KOPT-K1 (cell line): Measurements from ENCODE around the gene MAMDC2.

ENCODE experiments used
- H3K27ac ChIP-seq: fragments of 200-600 bp; sonication (generic); 2 replicates; pipeline ENCODE4 v1.5.1; 2016; ENCODE audit warnings: antibody characterized with exemption, mild to moderate bottlenecking, low read depth, low read length; ENCODE audit not compliant: poor library complexity, severe bottlenecking
- H3K36me3 ChIP-seq: fragments of 200-600 bp; sonication (generic); 2 replicates; pipeline ENCODE4 v1.5.1; 2017; ENCODE audit warnings: antibody characterized with exemption, mild to moderate bottlenecking, low read length, moderate library complexity; ENCODE audit not compliant: insufficient read depth
- H3K9me3 ChIP-seq: fragments of 200-600 bp; sonication (generic); 2 replicates; pipeline ENCODE4 v1.5.1; 2017; ENCODE audit warnings: antibody characterized with exemption, low read length, mild to moderate bottlenecking; ENCODE audit not compliant: insufficient read depth, poor library complexity, severe bottlenecking

MAMDC2 gene

DNA sequence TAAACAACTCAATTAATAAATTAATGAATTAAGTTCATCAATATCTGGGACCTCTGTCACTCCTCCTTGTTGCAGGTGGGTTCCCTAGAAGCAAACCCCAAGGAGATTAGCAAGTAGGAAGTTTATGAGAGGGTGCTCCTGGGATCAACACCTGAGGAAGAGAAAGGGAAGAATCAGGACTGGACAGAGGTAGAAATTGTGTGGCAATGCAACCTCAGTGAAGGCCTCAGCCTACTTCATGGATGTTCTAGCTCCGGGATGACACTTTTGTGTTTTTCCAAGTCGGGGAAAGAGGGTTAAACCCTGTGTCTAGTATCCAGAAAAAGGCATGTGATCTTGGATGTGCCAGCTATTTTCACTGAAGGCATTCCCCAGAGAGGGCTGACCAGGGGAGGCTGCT, 23.2 kb downstream of the MAMDC2 start:
- Histone ChIP-seq H3K9me3 (no peaks in the 10 kb centered on the region), H3K36me3 (no peaks in the 10 kb centered on the region), H3K27ac (no peak overlapping the region)

DNA sequence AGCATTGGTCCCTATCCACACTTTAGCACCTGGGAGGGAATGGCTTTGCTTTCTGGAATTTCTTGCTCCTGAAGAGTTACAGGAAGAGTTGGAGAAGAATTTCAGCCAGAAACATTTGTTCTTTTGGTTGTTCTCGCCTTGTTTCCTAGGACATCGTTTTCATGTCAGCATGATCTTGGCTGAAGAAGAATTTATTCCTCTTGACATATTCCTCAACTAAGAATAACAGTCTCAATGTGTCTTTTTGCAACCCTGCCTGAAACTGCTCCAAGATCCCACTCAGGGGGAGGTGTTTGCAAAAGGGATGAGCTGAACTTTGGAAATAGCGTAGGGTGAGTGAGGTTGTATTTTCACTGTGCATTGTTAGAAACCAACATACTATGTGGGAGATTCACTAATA, 26.1 kb downstream of the MAMDC2 start:
- Histone ChIP-seq H3K36me3 (no peaks in the 10 kb centered on the region), H3K27ac (no peak overlapping the region), H3K9me3 (no peaks in the 10 kb centered on the region)

DNA sequence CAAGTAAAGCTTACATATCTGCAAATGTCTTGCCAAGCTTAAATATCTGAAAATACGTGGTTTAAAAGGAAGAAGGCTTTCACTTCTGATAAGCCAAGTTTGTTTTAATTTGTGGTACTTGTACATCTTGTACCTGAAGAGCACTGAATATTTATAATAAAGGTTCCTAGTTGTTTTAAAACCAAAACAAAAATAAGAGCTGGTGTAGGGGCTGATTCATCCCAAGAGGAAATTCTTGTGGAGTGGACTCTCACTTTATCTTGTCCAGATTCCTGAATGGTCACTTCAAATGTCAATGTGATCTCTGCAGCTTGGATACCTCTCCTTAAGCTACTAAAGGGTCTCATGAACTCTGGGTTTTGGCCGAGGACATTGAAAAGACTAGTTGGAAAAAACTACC, 29.5 kb downstream of the MAMDC2 start:
- Histone ChIP-seq H3K9me3 (no peaks in the 10 kb centered on the region), H3K27ac (no peak overlapping the region), H3K36me3 (no peaks in the 10 kb centered on the region)

DNA sequence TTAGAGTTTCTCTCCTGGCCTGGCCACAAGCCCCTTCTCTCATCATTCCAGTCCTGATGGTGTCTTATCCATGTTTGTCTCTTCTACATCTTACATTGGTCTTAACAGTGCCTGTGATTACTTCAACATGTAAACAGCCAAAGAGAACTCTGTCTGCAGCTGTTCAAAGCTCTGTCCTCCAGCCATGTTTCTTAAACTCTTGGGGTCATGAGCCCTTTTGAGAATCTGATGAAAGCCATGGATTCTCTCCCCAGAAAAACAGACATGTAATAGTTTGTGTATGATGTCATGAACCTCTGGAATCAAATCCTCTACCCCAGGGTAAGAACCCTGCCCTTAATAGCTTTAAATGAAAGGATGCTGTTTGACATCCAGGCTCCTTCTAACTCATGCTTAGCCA, 30.1 kb downstream of the MAMDC2 start:
- Histone ChIP-seq H3K36me3 (no peaks in the 10 kb centered on the region), H3K9me3 (no peaks in the 10 kb centered on the region), H3K27ac (no peak overlapping the region)

DNA sequence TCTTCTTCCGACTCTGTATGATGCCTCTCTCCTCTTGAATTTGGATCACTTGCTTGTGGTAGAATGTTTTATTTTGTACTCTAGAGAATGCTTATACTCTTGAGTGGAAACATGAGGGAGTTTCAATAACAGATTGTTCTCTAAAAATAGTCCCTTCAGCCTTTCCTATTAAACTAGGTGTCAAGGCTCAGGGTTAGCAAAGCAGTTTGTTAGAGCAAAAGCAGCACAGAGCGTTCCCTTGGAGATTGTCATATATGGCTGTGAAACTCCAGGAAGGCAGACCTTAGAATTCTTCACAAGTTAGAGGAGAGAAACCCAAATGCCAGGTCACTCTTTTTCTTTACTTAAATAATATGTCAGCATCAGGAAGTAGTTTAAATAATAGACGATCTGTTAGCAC, 33.0 kb downstream of the MAMDC2 start:
- H3K9me3 ChIP-seq: no peaks in the 10 kb centered on the region
- no peaks in the 10 kb centered on the region for H3K36me3 ChIP-seq
- H3K27ac ChIP-seq: no peak overlapping the region

DNA sequence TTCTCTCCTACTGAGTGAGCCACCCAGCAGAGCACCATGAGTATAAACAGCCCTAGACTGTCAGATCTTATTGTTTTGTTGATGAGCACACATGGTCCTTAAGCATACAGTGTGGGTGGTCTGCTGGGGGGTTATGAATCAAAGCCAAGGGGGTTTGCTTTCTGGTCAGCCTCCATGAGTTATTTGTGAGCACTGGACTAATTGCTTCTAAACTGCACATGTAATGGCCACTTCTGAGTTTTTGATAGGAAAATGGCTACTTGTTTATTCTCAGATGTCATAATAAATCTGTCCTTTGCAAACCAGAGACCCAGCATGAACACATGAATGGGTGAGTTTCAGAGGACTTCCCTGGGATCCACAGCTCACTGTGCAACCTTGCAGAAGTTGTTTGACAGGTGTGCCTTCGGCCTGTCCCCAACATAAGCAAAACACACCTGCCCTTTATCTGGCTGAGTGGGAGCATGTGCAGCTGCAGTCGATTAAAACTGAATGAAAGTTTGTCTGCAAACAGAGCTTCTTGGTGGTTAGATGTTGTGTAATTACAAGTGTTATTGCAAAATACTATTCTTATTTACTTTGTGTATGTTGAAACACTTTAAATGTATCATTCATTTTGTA, 35.9 kb downstream of the MAMDC2 start:
- H3K36me3 ChIP-seq: no peaks in the 10 kb centered on the region
- H3K9me3 ChIP-seq: no peaks in the 10 kb centered on the region
- no peak overlapping the region for H3K27ac ChIP-seq

DNA sequence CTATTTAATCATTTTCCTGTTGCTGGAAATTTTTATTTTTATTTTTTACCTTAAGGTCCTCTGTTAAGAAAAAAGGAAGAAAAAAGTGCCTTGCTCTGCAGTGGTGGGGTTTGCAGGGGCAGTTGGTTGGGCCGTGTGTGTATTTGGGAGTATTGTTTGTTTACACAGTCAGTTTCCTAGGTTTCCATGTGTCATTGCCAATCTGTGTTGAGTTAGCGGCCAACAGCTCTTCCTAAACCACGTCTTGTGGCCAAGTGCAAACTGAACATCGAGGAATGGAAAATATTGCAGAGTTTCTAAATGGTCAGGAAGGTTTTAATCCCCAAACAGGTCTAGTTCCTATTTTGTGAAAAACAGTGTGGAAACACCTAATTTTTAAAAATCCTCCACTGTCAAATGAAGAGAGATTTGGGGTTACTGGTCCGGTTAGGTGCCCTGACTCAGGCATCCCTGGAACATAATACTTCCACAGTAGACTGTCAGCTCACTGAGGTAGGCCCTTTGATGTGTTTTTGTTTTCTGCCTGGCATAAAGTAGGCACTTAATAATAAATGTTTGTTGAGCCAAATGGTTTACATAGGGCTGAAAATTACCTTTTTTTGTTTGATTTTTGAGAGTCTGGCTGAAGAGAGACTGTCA, 37.0 kb downstream of the MAMDC2 start:
- Histone ChIP-seq H3K9me3 (no peaks in the 10 kb centered on the region), H3K36me3 (no peaks in the 10 kb centered on the region), H3K27ac (no peak overlapping the region)

DNA sequence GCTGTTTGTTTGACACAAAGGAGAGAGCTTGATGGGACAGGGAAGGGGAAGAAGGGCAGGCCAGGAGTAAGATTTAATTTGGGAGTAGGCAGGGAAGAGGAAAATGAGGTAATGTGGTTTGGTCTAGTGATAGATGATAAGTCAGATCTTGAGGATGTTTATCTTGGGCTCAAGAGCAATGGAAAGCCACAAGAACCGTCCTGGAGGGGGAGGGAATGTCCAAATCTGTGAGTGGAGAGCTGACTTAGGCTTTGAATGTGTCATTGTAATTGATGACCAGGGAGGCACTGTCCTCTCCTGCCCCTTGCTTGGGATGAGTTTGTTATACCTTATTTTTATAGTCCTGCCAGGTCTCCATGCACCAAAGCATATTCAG, 37.5 kb downstream of the MAMDC2 start:
- no peaks in the 10 kb centered on the region for H3K36me3 ChIP-seq
- H3K27ac ChIP-seq: no peak overlapping the region
- no peaks in the 10 kb centered on the region for H3K9me3 ChIP-seq

DNA sequence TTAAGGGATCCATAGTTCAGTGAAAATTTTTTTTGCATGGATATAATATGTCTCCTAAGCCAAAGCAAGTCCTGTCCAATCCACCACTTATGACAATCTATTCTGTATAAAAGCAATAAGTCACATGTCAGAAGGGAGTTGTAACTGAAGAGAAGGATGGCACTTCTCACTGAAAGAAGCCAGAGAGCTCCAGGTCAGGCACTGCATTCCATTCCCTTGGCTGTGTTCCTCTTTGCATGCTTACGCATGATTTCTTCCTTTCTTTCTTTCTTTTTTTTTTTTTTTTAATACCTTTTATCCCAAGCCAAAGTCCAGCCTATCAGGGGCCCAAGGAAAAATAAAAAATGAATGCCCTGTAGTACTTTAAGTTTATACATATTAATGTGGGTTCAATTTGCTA, 39.8 kb downstream of the MAMDC2 start:
- no peaks in the 10 kb centered on the region for H3K9me3 ChIP-seq
- no peaks in the 10 kb centered on the region for H3K36me3 ChIP-seq
- no peak overlapping the region for H3K27ac ChIP-seq

DNA sequence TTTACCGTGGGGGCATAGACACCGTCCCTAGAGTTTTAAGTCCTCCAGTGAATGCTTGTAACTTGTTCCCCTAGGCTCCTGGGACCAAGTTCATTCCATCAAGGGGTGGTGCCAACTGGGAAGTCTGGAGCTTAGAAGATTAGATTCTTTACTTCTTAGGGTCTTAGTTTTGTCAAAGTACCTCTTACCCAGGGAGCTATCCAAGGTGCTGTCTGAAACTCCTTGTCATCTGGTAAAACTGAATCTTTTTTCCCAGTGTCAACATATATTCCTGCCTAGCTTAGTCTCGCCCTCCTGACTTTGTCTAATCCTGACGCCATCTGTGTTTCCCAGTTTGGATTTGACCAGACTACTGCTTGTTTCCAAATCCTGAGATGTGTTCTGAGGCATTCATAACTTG, 41.6 kb downstream of the MAMDC2 start:
- Histone ChIP-seq H3K36me3 (no peaks in the 10 kb centered on the region), H3K9me3 (no peaks in the 10 kb centered on the region)

DNA sequence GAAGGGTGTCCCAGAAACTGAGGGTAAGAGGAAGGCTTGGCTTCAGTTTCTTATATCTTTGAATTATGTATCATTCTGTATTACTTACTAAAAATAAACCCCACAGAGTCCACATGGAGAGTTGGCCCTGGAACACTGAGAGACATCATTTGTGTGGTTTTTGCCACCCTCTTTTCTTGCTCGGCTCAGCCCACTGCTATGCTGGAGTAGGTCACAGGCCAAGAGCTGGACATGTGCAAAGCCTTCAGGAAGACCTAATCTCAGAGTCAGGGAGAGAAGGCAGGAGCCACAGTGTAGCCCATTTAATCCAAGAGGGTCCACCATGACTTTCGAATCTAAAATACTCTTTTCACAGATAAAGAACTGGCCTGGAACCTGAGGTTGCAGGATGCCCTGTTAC, 47.5 kb downstream of the MAMDC2 start:
- no peak overlapping the region for H3K27ac ChIP-seq

More for the DNA sequence above, 41.6 kb downstream of the MAMDC2 start:
- H3K27ac ChIP-seq: no peak overlapping the region

DNA sequence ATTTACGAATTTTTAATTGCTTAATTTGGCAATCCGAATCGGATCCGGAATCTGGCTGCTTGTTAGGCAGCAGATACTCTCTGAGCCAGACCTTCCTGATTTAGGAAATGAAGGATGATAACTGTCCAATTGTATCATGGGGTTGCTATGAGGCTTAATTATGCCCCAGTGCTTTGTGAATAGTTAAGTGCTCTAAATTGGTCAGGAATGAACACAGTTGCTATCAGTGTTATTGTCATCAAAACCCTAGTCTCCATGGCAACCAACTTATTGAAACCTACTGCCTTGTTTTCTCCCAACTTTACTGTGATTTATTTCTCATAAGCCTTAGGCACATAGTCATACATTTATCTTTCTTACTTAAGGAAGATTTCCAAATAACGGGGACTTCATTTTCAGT, 47.9 kb downstream of the MAMDC2 start:
- H3K27ac ChIP-seq: no peak overlapping the region
- no peaks in the 10 kb centered on the region for H3K9me3 ChIP-seq
- no peaks in the 10 kb centered on the region for H3K36me3 ChIP-seq

More for the DNA sequence above, 47.5 kb downstream of the MAMDC2 start:
- H3K36me3 ChIP-seq: no peaks in the 10 kb centered on the region
- H3K9me3 ChIP-seq: no peaks in the 10 kb centered on the region

DNA sequence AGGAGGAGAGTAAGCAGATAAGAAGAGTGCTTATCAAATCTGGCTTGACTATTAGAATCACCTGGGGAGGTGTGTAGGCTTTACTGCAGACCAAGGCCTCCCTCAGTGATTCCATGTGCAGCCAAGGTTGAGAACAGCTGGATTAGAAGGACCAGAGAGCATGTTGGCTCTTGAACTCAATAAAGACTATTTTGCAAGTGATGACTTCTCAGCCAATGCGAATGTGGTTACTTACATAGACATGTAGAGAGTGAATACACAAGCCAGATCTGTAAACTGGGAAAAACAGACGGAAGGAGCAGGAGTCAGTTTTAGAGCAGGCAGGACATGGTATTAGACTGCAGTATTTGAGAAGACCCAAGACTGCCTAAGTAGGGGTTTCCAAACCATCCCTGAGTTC, 48.5 kb downstream of the MAMDC2 start:
- Histone ChIP-seq H3K27ac (no peak overlapping the region), H3K36me3 (no peaks in the 10 kb centered on the region), H3K9me3 (no peaks in the 10 kb centered on the region)

DNA sequence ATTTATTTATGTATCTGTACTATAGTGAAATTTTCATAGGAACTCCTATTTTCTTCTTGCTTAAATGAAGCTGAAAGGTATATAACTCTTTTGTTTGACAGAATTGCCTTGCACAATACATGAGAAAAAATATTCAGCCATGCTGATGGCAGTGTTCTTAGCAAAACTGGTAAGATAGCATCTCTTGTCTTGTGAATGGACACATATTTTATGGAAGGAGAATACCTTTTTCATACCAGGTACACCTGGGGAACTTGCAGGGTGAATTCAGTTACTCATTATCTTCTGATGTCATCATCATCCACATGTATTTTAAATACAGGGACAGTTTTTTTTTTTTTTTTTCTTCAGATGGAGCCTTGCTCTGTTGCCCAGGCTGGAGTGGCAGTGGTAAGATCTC, 49.4 kb downstream of the MAMDC2 start:
- no peaks in the 10 kb centered on the region for H3K9me3 ChIP-seq
- H3K36me3 ChIP-seq: no peaks in the 10 kb centered on the region
- no peak overlapping the region for H3K27ac ChIP-seq

DNA sequence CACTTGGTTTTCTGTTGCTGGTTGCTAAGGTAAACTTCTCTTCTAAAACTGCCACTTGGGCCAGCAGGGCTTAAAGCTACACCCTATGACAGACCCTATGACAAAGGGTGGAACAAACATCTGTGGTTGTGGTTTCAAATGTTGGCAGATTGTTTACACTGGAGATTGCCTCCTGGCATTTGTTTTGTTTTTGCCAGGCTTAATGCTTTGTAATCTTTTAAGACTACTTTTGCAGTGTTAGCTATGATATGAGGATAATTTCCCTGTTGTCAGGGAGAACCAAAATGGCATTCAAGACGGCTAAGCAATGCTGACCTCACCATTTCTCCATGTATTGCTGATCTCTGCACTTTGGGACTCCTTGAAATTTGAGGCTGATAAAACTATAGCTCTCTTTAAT, 50.3 kb downstream of the MAMDC2 start:
- Histone ChIP-seq H3K36me3 (no peaks in the 10 kb centered on the region), H3K9me3 (no peaks in the 10 kb centered on the region), H3K27ac (no peak overlapping the region)

DNA sequence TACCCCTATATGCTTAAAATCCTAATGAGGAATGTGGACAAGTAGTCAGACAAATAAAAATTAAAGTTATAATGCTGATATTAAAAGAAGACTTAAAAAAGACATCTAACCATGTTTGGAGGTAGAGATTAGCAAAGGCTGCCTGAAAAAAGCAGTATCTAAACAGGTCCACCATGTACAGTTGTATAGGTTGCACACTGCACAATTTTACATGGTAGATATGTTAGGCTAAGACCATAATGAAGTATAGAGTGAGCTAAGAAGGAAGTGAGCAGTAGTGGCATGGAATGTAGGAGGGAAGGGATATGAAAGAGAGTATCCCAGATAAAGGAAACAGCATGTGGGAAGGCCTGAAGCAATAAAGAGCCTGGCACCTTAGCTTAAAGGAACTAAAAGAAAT, 51.1 kb downstream of the MAMDC2 start:
- Histone ChIP-seq H3K9me3 (no peaks in the 10 kb centered on the region), H3K27ac (no peak overlapping the region)

More for the DNA sequence above, 51.1 kb downstream of the MAMDC2 start:
- H3K36me3 ChIP-seq: no peaks in the 10 kb centered on the region
